Fibroblast of pulmonary artery (primary cell): ENCODE measurements around the gene BAHCC1.

Experiments
- DNase-seq: peaks from one replicate; pipeline ENCODE4 v3.0.0-alpha.2; 2010; ENCODE audit warnings: low read depth
- H3K4me3 ChIP-seq: replicated peaks from 2 replicates; pipeline ENCODE4 v1.5.1; 2011; ENCODE audit warnings: low read depth, mild to moderate bottlenecking, control low read depth, low read length, moderate library complexity
- TF ChIP-seq, protein P1 (sequence below): IDR thresholded peaks from 2 replicates; pipeline ENCODE4 v1.5.1; 2011; ENCODE audit warnings: mild to moderate bottlenecking, control low read depth, low read length, inconsistent platforms; ENCODE audit errors: missing control alignments

Gene BAHCC1

DNA sequence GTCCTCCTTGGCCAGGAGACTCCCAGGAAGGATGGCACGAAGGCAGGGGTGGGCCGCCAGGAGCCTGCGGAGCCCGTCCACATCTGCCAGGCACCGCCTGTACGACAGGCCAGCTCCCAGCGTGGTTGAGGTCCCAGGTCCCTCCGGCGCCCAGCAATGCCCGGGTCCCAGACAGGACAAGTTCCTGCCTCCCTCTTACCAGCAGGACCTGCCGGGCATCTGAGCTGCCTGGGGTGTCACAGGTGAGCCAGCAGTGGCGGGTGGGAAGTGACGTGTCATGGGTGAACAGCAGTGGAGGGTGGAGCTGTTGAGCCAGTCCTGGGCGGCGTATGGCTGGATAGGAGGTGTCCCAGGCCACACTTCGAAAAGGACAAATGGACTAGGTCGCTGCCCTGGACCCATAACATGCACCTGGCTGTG, 15.7 kb upstream of the BAHCC1 start:
- no peak for DNase-seq
- TF ChIP-seq, protein P1, sequence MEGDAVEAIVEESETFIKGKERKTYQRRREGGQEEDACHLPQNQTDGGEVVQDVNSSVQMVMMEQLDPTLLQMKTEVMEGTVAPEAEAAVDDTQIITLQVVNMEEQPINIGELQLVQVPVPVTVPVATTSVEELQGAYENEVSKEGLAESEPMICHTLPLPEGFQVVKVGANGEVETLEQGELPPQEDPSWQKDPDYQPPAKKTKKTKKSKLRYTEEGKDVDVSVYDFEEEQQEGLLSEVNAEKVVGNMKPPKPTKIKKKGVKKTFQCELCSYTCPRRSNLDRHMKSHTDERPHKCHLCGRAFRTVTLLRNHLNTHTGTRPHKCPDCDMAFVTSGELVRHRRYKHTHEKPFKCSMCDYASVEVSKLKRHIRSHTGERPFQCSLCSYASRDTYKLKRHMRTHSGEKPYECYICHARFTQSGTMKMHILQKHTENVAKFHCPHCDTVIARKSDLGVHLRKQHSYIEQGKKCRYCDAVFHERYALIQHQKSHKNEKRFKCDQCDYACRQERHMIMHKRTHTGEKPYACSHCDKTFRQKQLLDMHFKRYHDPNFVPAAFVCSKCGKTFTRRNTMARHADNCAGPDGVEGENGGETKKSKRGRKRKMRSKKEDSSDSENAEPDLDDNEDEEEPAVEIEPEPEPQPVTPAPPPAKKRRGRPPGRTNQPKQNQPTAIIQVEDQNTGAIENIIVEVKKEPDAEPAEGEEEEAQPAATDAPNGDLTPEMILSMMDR, result no peak
- no peak overlapping the region for H3K4me3 ChIP-seq

DNA sequence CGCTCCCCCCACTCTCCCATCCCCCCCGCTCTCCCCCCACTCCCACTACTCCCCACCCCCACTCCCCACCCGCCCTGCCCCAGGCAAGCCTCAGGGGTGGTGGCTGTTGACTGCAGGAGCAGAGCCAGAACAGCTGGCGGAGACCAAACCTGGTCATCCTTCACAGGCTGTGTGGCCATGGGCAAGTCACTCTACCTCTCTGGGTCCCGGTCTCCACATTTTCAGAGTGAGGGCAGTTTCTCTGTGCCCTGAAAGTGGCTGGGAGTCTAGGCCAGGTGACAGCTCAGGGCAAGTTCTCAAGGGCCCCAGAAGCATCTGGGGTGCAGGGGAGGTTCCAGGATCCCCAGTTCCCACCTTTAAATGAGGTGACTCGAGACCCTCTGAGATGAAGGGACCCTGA, 15.1 kb upstream of the BAHCC1 start:
- DNase-seq, result no peak
- TF ChIP-seq, protein P1, result no peak
- H3K4me3 ChIP-seq, result no peak overlapping the region

DNA sequence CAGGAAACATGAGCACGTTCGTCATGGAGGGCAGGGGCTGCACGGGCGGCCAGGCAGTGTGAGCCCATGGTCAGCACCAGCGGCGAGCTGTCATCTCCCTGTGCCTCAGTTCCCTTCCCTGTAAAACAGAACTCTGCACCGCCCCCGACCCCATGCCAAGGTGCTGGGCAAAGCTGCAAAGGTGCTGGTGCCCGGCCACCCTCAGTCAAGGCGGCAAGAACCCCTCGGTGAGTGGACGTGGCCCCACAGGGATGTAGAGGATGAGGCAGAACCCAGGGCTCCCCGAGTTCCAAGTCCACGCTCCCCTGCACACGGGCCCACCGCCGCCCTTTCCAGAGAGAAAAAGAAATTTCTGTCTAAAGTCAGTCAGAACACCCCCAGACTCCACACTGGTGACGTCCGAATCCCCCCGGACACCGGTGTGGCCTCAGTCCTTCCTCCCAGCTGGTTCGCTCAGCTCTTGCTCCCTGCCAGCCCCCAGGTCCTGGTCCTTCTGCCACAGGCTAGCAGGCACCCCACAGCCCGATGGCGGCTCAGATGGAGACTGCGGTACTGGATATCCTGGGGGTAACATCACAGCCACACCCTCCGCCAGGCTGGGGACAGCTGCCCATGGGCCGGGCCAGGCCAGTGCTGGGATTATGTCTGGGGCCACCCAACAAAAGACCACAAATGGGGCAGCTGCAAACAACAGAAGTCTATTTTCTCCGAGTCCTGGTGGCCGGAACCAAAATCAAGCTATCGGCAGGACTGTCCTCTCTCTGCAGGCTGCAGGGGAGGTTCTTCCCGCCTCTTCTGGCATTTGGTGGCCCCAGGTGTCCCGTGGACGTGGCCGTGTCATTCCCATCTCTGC, 14.4 kb upstream of the BAHCC1 start:
- DNase-seq, result no peak
- TF ChIP-seq, protein P1, result no peak
- H3K4me3 ChIP-seq, result no peak overlapping the region

DNA sequence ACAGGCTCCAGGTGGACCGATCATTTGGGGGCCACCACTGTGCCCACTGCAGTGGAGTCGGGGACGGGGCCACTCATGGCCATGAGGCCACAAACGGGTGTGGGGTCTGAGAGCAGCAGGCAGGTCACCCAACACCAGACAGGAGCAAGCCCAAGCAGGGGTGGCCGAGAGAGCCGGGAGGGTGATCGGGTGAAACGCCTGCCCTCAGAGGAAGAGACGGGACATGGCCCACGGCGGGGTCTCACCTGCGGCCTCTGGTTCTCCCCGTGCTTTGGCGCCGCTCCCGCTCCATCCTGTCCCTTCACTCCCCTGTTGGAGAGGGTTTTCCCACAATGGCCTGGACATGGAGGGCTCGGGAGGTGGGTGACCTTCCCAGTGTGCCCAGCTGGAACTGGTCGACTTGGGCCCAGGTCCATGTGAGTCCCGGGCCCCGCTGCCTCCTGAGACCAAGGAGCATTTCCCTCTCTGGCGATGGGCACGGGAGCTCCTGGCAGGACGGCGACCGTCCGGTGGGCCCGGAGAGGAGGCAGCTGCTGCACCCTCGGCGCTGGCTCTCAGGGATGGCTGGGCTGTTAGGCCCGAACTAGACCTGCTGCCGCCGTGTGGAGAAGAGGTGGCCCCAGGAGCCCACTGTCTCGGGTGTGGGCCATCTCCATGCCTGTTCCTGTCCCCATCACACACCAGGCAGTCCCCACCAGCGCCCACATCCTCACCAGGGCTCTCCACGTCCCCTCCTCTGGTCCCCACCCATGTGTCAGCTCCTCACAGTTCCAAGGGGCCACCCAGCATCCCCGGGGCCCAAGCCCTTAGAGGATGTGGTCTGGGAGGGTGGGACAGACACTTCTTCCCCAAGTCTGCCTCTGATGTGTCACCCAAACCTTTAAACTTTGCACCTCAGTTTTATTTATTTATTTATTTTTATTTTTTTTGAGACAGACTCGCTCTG, 13.4 kb upstream of the BAHCC1 start:
- TF ChIP-seq, protein P1, result no peak

DNA sequence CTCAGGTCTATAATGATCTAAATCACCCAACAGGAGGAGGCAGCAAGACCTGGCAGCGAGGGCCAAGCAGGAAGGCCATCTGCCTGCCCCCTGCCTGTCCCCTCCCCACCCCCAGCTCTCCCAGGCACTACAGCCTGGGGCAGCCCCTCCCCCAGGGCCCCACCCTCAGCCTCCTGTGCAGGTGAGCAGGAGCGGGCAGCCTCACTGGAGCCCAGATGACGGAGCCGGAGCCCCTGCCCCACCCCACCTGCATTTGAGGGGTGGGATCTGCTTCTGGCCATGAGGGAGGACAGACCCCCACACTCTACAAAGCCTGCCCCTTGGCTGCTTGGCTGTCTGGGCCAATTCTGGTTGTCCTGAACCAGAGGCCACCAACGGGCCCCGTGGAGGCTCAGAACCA, 12.4 kb upstream of the BAHCC1 start:
- DNase-seq, result no peak
- no peak overlapping the region for H3K4me3 ChIP-seq
- TF ChIP-seq, protein P1, result no peak

More for the DNA sequence above, 13.4 kb upstream of the BAHCC1 start:
- DNase-seq, result no peak
- H3K4me3 ChIP-seq, result no peak overlapping the region

DNA sequence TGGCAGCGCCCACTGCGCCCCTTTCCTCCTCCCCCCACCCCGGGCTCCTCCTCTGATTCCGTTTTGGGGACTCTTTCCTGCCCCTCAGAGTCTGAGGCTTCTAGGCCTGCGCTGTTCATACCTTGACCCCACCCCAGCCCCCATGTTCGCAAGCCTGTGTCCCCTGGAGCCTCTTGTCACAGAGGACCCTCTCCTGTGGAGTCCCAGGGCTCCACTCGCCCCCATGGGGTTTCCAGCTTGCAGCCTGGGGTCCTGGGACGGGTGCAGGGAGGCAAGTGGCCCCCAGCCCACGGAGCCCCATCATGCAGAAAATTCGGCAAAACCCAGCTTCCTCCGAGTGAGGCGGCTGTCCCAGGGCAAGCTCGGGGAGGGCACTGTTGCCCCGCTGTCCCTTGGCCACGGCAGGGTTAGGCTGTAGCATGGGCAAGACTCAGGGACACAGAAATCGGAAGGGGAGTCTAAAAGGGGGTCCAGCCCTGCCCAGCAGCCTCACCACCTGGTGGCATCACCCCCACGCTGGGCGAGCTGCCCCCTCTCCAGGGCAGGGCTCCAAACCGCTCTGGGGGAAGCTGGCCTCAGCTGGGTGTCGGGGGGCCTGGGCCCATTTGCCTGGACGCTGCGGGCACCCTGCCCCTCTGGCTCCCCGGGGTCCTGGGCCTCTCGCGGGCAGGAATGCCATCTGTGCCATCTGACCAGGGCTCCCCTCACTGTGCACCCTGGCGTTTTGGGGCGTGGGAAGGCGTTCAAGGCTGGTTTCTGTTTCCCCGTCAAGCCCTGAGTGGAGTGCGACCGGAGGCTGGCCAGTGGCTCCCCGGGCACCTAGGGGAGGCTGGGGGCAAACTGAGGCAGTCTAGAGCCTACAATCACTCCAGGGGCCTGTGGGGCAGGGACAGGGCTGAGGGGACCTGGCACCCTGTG, 11.5 kb upstream of the BAHCC1 start:
- TF ChIP-seq, protein P1, result no peak
- H3K4me3 ChIP-seq, result no peak overlapping the region
- DNase-seq, result no peak
